Renal pelvis (tissue), 4 donors: ENCODE results near the gene CD38. TPM values are rescaled to one million over a fixed set of nuclear protein-coding genes. Genes with fewer than 3 reads are reported as not detected.

ENCODE experiments used
- DNase-seq: peaks from one replicate; pipeline ENCODE4 v3.0.0-alpha.2; 2013
- polyA plus RNA-seq, 3 donors: library from polyadenylated mRNA; unstranded; fragments of 120-200 nt; gene quantifications; one replicate each; pipeline ENCODE4 v1.2.1, GENCODE V29; 2013; ENCODE audit not compliant: insufficient read length in 3 of 3

The CD38 gene
- polyA plus RNA-seq, 3 donors = 0.64 to 1.1 (median 0.73) TPM

- DNase-seq = no peak
These were observed 86.8 kb downstream of the CD38 start for GRCh38 chr4:15864651-15865566.

DNA sequence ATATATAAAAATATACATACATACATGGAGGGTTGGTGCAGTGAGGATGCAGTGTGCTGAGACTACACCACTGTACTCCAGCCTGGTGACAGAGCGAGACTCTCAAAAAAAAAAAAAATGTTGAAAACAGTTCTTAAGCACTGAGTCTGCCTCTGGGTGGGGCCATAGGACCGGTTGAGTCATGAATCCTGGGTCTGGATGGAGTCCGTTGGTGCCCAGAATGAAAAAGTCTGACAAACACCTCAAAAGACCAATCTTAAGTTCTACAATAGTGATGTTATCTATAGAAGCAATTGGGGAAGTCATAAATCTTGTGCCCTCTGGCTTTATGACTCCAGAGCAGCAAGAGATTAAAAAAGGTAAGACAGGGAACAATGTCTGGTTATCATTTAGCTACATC, 90.0 kb downstream of the CD38 start:
- no peak for DNase-seq

DNA sequence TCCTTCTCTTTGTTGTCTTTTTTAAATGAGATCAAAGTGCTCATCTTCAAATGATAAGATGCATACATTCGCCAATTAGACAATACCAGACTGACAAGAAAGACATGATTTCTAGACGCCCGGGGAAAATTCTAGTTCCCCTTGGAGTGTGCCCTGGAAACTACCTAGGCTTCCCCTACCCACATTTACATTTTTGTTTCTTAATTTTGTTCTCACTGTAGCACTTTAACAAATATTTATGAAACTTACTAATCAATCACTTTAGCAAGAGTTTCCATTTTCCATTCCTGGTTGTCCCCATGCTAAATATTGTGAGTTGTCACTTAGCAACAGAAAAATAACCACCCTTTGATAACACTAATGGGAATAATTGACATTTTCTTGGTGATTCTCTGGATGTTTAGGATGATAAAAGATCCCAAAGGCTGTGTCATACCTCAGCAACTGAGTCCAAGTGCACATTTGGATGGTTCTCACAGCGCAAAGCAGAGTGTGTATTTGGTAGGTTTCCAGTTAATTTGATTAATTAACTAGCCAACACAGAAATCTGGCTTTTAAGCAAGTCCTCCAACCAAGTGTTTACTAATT, 90.8 kb downstream of the CD38 start:
- DNase-seq = no peak

DNA sequence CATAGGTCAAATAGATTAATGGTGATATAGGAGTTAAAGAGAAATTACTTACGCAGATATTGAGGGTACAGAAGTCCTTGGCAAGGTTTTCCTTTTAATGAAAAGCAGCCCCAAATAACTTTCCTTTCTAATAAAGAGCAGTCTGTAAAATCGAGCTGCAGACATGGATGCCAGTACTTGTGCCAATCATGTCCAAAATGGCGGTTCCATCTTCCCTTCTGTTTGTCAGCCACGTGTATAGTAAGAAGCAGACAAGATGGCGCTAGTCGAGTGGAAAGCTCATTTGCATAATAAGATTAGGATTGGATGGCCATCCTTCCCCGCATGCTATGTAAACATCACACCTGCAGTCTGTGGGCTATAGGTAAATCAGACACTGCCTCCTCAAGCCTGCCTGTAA, 92.0 kb downstream of the CD38 start:
- no peak for DNase-seq

DNA sequence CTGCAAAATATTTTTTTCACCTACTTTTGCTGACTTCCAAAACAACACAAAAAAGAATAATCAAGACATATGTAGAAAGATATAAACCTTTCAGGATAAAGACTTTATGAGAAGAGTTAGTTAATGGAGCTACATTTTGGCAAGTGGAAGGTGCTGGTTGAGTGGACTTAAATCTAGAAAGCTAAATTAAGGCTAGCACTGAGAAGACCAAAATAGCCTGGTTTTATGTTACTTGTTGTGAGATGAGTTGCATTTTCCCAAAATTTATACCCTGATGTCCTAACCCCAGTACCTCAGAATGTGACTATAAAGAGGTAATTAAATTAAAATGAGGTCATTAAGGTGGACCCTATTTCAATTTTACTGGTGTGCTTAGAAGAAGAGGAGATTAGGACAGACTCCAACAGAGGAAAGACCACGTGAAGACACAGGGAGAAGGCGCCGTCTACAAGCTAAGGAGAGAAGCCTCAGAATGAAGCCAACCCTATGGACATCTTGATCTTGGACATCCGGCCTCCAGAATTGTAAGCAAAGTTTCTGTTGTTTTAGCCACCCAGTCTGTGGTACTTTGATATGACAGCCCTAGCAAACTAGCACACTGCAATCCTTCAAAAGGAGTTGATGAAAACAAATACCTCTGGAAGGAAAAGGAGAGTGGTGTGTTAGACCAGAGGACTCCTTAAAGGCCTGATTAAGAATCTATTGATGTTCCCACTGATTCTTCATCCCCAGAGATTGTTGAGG, 93.0 kb downstream of the CD38 start:
- no peak for DNase-seq

DNA sequence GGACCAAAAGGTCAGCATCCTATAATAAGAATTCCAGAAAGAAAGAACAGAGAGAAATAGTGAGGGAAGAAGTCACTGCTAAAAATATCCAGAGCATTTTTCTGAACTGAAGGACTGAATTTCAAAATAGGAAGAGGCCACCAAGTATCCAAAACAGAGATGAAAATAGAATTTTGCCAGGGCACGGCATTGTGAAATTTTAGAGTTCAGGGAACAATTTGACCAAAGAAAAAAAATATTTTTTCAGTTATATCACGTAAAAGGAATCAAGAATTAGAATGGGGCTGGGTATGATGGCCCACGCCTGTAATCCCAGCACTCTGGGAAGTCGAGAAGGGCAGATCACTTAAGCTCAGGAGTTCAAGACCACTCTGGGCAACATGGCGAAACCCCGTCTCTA, 95.0 kb downstream of the CD38 start:
- DNase-seq = no peak

DNA sequence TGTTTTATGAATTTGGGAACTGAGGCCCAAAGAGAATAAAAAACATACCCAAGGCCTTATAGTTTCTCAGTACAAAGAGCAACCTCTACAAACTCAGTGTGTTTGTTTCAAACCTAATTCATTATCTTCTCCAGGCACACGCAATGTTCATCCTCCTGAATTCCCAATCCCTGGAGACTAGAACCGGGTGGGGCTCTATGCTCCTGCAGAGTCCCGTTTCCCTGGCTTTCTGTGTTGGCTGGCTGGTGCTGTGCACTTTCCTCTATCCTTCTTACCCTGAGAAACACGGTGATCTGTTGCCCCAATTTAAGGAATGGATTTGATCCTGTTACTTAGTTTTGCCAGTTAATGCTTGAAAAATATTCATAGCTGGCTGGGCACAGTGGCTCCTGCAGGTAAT, 96.5 kb downstream of the CD38 start:
- no peak for DNase-seq

GRCh38 chr4:15875663-15876460, 97.7 kb downstream of the CD38 start:
- DNase-seq = no peak

DNA sequence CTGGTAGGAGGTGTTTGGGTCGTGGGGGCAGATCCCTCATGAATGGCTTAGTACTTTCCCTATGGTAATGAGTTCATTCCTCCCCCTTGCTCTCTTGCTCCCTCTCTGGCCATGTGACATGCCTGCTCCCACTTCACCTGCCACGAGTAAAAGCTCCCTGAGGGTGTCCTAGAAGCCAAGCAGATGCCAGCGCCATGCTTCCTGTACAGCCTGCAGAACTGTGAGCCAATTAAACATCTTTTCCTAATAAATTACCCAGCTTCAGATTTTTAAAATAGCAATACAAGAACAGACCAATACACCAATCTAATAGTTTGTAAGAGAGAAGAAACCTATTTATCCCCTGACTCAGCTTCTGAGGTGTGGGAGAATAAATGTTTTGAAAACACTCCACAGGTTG, 99.9 kb downstream of the CD38 start:
- DNase-seq = no peak

DNA sequence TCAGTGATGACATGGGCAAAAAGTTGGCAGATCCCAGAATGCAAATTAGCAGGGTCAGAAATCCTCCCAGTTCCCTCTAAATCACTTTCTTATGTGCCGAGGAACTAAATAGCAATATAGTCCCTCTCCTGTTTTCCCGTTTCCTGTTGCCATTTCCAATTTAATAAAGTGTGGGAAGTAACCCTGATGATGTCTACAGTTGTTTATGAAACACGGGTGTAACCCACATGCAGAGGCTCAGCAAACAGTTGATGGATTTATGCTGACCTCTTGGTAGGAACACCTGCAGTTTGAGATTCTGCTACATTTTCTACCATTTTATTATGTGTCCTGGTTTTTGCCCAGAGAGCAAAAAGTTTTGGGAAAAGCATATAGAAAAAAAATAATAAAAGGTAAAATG, 103.7 kb downstream of the CD38 start:
- no peak for DNase-seq

DNA sequence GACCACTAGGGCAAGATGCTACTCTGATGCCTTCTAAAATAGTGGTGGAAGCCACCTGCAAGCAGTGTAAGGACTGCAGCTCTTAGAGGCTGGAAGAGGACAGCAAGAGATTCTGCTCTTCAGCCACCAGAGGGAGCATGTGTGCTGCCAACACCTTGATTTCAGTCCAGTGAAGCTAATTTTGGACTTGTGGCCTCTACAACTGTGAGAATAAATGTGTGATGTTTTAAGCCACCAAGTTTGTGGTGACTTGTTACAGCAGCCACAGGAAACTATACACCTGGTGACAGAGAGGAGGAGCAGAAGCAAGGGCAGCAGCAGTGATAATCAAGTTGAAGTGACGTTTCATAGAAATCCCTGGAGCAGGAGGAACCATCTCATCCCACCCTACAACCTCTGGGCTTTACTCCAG, 104.6 kb downstream of the CD38 start:
- peak; percentile 70 for DNase-seq

GRCh38 chr4:15883610-15884243, 105.6 kb downstream of the CD38 start:
- DNase-seq = no peak

DNA sequence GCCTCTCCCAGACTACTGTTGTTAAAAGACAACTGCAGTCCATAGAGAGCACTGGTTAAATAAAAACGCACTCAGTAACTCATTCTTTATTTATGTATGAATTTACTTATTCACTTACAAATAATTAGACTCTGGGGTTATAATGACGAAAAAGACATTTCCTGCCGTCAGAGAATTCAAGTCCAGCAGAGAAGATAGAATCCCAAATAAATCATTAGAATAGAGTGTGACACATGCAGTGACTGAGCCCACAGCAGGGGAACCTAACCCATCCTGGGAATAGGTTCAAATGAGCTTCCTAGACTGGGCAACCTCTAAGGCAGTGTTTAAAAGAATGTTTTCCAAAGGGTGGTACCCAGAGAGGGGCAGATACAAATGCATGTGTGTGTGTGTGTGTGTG, 106.5 kb downstream of the CD38 start:
- no peak for DNase-seq

DNA sequence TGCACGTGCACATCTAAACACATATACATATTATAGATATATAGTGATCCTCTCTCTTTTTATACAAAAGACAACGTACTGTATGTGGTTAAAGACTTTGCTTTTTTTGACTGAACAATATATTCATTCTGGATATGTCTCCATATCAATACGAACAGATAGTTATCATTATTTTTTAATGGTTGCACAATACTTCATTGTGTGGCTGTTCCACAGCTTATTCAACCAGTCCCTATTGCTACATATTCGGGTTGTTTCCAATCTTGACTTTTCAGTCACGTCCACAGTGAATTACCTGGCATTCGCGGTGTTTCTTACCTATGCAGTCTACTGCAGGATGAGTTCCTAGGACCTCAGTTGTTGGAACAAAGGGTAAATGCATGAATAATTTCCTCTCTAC, 107.3 kb downstream of the CD38 start:
- no peak for DNase-seq

- no peak for DNase-seq
These were observed 110.4 kb downstream of the CD38 start for GRCh38 chr4:15888515-15888914.

- DNase-seq = no peak
These were observed 112.2 kb downstream of the CD38 start for GRCh38 chr4:15890246-15890829.

DNA sequence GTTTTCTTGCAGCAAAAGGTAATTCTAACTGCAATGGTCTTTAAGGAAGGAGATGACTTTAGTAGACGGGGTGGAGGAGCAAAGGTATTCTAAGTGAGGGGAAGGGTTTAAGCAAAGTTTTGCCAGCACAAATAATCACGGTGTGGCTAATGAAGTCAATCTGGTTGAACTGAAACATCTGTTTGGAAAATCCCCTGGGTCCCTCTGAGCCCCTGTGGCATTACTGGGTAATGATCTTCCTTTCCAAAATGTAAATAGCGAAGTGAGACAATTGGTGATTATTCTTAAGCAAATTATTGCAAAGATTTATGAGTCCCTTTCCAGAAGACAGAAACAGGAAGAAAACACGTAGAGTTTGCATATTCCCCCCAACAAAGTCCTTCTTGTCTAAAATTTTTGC, 113.2 kb downstream of the CD38 start:
- DNase-seq = no peak

- DNase-seq = no peak
These were observed 115.8 kb downstream of the CD38 start for GRCh38 chr4:15893962-15894361.

DNA sequence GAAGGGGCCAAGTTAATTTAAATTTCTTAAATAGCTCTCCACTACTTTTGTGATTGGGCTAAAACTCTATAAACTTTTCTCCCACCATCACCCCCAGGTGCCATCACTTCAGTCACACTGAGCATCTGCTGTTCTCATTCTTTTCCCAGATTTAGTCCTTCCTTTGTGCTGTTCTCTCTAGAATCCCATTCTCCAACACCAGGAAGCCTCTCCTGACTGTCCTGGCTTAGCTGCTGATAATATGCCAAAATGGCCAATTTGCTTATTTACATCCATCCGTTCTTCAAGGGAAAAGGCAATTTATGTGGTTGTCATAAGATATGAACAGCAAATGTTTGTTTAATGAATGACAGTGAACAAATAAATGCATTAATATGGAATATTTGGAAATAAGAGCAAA, 116.3 kb downstream of the CD38 start:
- no peak for DNase-seq

DNA sequence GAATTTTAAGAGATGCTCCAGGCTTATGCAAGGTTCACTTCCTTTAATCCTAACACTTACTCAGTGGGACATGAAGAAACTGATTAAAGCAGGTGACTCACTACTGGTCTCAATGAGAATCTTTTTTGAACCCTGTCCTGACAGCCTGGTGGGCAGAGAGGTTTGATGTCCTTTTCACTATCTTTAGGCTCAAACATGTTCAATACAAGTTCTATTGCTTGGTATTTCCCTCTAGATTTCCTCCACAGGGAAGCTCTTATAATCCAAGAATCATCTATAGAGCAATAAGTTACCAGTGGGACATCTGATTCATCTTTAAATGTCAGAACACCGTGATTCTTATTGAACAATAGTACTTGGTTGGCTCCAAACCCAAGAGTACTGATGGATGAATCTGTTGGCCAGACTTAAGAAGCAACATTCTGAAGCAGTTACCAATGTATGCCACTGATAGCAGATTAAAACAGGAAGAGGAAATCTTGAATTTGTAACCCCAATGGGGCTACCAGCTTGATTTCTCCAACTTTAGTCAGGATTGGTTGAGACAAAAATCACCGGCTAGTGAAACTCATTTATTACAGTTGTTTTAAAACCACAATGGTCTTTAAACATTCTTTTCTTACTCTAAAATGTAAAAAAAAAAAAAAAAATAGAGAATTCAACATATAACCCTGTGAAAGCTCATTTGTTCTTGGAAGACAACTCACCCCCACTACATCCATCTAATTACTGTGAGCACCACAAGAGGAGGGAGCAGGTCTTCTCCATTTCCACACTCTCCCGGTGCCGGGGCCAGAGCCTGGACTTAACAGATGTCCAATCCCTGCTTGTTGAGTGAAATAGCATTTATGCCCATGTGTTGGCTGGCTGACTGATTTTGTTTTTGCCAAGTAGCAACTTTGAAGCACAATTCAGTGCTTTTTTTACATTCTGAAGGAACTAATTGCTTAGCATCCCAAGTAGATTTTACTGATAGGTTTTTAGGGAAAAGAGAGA, 117.1 kb downstream of the CD38 start:
- DNase-seq = no peak
